Esophagus squamous epithelium (tissue), 4 donors: Measurements from ENCODE around the gene MAPRE3.

Experiments
- POLR2A ChIP-seq, 4 donors: fragments of 450-650 bp; IDR thresholded peaks; one replicate each; pipeline ENCODE4 v1.6.1; 2017; ENCODE audit warnings: antibody characterized with exemption in 4 of 4, mild to moderate bottlenecking in 4 of 4, moderate library complexity in 3 of 4
- TF ChIP-seq, protein P1 (sequence below), 6 experiments: fragments of 450-650 bp in 4 of 6; fragments of 200-600 bp in 2 of 6; sonication (generic) in 2 of 6; IDR thresholded peaks; one replicate each; pipeline ENCODE4 v1.5.1; 2016 to 2019; ENCODE audit warnings: antibody characterized with exemption in 6 of 6, mild to moderate bottlenecking in 4 of 6, moderate library complexity in 4 of 6

- TF ChIP-seq, protein P1, sequence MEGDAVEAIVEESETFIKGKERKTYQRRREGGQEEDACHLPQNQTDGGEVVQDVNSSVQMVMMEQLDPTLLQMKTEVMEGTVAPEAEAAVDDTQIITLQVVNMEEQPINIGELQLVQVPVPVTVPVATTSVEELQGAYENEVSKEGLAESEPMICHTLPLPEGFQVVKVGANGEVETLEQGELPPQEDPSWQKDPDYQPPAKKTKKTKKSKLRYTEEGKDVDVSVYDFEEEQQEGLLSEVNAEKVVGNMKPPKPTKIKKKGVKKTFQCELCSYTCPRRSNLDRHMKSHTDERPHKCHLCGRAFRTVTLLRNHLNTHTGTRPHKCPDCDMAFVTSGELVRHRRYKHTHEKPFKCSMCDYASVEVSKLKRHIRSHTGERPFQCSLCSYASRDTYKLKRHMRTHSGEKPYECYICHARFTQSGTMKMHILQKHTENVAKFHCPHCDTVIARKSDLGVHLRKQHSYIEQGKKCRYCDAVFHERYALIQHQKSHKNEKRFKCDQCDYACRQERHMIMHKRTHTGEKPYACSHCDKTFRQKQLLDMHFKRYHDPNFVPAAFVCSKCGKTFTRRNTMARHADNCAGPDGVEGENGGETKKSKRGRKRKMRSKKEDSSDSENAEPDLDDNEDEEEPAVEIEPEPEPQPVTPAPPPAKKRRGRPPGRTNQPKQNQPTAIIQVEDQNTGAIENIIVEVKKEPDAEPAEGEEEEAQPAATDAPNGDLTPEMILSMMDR (IDR thresholded peaks at IDR 0.05) = no peak
- no peak for TF ChIP-seq POLR2A (IDR thresholded peaks at IDR 0.05)
Measured at GRCh38 chr2:27059141-27059820, 88.8 kb downstream of the MAPRE3 start.
